GM18508 (cell line): Measurements from ENCODE around the gene ZCCHC24.
"Not testable (repeated sequence)": the region's sequence is repeated elsewhere in the genome, so short reads cannot be mapped to it uniquely, and the experiment has no call there.

Source experiments
- ATAC-seq: cut with Tn5 transposase; IDR thresholded peaks from one replicate; pipeline ENCODE4 v1.9.1; 2021; ENCODE audit warnings: moderate number of reproducible peaks; ENCODE audit not compliant: insufficient read depth, unreplicated experiment

Gene ZCCHC24

DNA sequence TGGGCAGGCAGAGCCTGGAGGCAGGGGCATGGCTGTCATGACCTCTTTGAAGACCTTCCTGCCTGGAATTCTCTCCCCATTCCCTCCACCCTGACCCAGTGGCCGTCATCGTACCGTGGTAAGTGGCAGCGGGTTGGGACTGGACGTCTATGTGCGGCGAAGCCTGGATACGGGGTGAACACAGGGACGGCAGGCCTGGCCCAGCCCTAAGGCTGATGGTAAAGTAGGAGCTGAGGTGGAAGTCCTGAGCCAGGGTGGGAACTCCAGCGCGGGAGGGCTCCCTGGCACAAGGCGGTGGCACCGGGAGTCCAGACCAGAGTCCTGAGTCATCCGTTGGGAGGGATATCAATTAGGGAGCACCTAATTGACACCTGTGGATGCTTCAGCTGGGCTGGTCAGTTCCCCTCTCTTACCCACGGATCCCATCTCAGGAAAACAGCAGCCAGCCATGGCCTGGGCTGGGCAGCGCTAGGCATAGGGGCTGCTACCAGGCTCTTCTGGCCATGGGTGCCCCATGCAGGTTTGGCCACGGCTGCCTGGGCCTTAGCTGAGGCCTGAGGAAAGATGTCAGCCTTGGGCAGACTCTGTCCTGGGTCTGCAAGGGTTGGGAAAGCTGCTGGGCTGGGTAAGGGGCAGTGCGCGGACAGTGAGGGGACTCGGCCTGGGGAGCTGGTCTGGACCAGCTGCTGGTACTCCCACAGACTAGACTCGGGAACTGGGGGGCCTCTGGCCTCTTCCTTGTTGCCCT, 94.8 kb downstream of the ZCCHC24 start:
- no peak for ATAC-seq

- no peak for ATAC-seq
Observed at GRCh38 chr10:79349766-79350406, 95.5 kb downstream of the ZCCHC24 start.

GRCh38 chr10:79349072-79349491, 96.3 kb downstream of the ZCCHC24 start:
- ATAC-seq: no peak

DNA sequence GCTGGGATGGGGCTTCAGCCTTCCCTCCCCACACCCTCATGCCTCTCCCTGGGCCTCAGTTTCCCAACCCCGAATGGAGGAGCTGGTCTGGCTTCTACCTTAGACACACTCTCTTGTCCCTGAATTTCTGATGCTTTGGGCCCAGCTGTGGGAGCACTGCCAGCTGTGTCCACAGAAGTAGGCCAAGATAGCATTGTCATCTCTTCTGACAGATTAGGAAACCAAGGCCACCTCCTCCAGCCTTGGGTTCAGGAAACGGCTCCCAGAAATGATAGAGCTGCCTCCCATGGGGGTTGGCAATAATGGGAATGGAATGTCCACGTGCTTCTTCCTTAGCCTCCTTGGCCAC, 96.8 kb downstream of the ZCCHC24 start:
- no peak for ATAC-seq

GRCh38 chr10:79347894-79348639, 97.4 kb downstream of the ZCCHC24 start:
- ATAC-seq: peak; percentile 48

GRCh38 chr10:79347226-79347893, 98.1 kb downstream of the ZCCHC24 start, which contains the start of gene PPIF:
Gene PPIF (plus strand): TSS chr10:79347469. CDS start chr10:79347549, 80 bp downstream.
- peak; percentile 44 for ATAC-seq

- no peak for ATAC-seq
Observed at GRCh38 chr10:79346388-79347225, 98.8 kb downstream of the ZCCHC24 start.

- ATAC-seq: no peak
Observed at GRCh38 chr10:79346012-79346340, 99.4 kb downstream of the ZCCHC24 start.

DNA sequence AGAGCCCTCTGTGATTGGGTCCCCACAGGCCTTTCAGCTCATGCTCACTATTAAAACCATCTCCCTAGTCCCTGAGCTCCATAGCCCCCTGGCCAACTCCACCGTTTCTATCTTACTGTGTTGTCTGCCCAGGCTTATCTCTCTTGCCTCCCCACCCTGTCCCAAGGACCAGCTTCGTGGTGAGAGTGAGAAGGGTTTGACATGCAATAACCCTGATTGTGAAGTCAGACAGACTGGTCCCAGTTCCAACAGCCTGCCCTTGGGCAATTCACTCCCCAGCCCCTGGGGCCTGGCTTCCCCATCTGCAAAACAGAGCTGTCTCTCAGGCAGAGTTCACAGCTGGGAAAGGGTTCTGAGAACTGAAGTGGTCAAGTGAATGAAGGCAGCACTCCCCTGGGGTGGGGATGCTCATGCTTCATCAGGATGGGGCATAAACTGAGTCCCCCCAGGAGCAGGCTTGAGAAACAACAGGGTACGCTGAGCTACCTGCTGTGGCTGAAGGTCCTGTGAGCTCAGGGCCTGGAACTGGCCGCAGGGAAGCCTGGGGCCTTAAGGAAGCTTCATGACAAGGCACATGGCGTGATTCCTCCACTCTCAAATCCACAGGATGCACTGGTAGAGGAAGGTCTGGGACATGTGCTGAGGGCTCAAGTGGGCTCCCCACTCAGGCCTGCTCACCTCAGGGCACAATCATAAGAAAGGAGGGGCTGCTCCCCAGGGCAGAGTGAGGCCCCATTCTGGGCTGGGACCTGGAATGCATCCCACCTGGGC, 100.0 kb downstream of the ZCCHC24 start:
- ATAC-seq: no peak

GRCh38 chr10:79344502-79345195, 100.8 kb downstream of the ZCCHC24 start:
- no peak for ATAC-seq

DNA sequence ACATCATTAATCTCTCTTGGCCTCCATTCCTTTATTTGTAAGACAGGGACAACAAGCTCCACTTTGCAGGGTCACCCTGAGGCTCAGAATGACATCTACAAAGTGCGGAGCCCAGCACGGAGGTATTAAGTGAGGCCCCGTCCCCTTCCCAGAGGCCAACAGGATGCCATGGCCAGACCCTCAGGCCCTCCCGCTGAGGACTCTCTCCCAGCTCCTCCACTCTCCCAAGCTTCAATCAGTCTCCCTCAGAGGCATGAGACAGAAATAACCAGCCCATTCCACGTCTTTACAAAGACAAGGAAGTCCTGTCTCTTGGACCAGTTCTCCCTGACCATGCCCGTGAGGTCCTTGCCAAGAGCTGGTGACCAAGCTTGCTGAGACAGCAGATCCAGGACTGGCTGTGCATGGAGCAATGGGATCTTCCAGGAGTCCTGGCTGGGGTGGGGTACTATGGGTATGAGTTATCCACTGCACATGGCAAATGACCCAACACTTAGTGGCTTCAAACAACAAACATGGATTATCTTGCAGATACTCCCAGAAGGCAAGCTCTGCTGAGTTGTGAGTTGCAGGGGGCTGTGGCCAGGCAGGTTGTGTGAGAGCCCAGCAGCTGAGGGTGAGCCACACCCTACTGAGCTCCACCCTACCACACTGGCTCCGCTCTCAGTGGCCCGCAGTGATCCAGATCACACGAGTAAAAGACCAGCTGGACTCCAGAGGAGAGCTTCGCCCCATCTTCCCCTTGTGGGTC, 102.4 kb downstream of the ZCCHC24 start:
- ATAC-seq: no peak

DNA sequence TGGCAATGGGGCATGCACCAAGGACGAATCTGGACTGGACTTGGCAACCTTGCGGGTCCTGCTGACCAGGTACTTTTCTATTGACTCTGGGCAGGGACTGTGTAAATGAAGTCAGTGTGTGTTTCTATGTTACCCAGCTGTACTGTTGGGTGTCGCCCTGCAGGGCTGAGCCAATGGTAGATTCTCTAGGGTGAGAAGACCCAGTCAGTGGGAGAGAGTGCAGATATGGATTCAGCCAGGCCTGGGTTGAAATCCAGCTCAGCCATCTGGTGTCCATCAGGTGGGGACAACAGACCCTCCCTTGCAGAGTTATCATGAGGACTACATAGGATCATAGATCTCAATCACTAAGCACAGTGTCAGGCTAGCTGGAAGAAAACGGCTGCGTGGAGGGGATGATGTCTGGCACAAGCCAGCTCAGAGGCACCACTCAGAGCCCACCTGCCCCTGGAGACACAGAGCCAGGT, 103.1 kb downstream of the ZCCHC24 start:
- no peak for ATAC-seq

GRCh38 chr10:79340646-79341244, 104.7 kb downstream of the ZCCHC24 start:
- no peak for ATAC-seq

GRCh38 chr10:79339266-79339665, 106.2 kb downstream of the ZCCHC24 start:
- ATAC-seq: no peak

DNA sequence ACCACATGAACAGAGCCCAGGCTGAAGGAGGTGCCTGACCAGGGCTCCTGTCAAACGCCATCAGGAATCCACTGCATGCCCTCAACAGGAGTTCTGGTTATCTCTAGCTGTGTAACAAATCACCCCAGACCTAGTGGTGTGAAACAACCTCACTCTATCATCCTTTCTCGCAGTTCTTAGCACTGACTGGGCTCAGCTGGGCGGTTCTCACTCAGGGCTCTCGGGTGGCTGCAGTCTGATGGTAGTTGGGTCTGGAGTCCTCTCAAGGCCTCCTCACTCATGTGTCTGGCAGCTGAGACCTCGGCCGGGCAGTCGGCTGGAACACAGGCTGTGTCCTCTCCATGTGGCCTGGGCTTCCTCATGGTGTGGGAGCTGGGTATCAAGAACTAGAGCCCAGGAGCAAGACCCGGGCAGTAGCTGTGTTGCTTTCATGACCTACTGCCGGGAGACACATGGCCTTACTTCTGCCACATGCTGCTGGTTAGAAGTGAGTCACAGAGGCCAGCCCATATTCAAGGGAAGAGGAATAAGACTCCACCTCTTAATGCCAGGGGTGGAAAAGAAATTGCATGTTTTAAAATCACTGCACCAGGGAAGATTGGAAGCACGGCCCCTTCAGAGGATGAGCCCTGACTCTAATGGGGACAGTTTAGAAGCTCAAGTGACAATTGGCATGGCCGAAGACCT, 107.5 kb downstream of the ZCCHC24 start:
- ATAC-seq: not testable (repeated sequence)

DNA sequence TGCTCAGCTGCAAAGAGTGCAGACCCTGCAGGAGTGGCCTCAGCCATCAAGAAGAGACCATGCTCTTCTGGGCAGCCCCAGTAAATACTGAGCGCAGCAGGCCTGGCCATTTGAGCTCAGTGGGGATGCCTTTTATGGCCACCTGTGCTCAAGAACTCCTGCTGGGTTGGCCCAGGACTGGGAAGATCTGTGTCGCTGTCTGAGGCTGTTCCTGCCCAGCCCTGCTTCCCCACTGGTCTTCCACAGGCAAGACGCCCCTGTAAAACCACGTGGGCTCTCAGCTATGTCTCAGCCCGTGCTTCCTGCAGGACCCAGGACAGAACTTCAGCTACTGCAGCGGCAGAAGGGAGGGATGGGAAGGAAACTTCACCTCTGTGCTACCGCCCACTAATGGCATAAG, 108.7 kb downstream of the ZCCHC24 start:
- ATAC-seq: no peak

DNA sequence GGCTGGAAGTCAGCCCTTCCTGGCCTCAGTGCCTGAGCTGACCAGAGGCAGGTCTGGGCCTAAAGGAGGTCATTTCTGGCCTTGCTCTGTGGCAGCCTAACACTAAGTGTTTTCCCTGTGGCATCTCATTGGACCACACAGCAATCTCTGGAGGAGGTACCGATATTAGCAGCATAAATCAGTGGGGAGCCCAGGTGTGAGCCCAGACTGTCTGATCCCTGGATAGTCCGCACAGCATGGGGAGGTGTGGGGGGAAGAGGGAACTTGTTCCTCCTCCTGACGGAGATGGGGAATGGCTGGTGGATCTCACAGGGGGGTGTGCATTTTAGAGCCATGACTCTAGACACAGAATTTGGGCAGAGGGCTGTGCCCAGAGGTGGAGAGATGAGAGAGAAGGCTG, 109.1 kb downstream of the ZCCHC24 start:
- no peak for ATAC-seq
